GM12892 (cell line): ENCODE data around the gene TJP1. TPM values are rescaled to one million over a fixed set of nuclear protein-coding genes. Genes with fewer than 3 reads are reported as not detected.

Source experiments
- DNase-seq: peaks from one replicate; pipeline ENCODE4 v3.0.0; 2011; ENCODE audit not compliant: insufficient read length
- FAIRE-seq: peaks from 2 replicates; lab custom pipeline; 2011; peaks lifted over from hg19 to GRCh38; lab: Jason Lieb, UNC
- POLR2A ChIP-seq: IDR thresholded peaks from 2 replicates; pipeline ENCODE4 v1.6.1; 2011; ENCODE audit warnings: low read depth, low read length, control low read depth
- POLR2AphosphoS5 ChIP-seq: IDR thresholded peaks from 2 replicates; pipeline ENCODE4 v1.6.1; 2011; ENCODE audit warnings: low read depth, low read length, control low read depth
- TAF1 ChIP-seq: IDR thresholded peaks from 2 replicates; pipeline ENCODE4 v1.6.1; 2011; ENCODE audit warnings: low read depth, mild to moderate bottlenecking, control low read depth, low read length, borderline replicate concordance
- polyA plus RNA-seq: library from polyadenylated mRNA; unstranded; fragments of >200 nt; gene quantifications from one replicate; pipeline ENCODE4 v1.2.1, GENCODE V29; 2012; ENCODE audit warnings: missing spikeins, inconsistent platforms; ENCODE audit not compliant: missing spikeins

The TJP1 gene
- polyA plus RNA-seq = 0.06 TPM

DNA sequence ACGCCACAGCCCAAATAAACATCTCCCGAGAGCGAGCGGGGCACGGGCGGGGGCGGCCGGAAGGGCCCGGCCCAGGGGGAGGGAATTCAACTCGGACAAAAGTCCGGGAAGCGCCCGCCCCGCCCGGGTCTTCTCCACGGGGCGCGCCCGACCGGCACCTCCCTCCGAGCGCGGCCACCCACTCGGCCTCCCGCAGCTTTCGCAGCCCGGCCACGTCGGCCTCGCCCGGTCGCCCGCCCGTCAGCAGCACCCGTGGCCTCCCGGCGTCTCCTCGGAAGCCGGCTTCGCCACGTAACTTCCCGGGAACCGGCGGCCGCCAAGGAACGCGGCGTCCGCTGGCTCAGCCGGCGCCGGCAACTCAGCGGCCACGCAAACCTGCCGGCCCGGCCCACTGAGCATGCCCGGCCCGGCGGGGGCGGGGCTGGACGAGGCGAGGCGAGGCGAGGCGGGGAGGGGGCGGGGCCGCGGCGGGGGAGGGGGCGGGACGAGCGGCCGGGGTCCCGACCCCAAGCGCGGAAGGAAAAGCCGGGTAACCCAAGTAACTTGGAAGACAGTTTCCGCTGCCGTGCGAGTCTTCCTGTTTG lies at the start of gene TJP1:
TJP1 (minus strand) TSS at position 369 of the 584 bp plus-strand sequence. CDS start 440 bp downstream, outside the sequence.
- DNase-seq (no peak), FAIRE-seq (no peak)

DNA sequence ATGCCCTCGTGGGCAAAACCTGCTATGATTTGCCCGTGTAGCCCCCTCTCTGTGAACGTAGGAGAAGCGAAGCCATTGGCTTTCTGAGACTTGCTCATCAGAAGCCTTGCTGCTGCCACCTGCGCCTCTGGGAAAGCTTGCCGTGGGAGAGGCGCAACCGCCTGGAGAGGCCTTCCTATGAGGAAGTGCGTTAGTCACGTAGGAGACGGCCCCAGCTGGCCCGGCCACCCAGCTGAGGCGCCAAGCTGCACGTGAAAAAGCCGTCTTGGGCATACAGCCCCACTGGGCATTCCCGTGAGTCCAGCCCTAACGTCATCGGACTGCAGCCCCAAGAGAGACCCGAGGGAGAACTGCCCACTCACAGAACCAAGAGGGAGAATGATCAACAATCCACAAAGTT lies 49.1 kb upstream of the TJP1 start:
- FAIRE-seq (no peak), DNase-seq (no peak)
- TF ChIP-seq TAF1 = no peak
- no peak for TF ChIP-seq POLR2AphosphoS5
- no peak for TF ChIP-seq POLR2A

More for the DNA sequence above, at the start of gene TJP1:
- no peak for TF ChIP-seq POLR2AphosphoS5
- no peak for TF ChIP-seq TAF1
- no peak for TF ChIP-seq POLR2A

DNA sequence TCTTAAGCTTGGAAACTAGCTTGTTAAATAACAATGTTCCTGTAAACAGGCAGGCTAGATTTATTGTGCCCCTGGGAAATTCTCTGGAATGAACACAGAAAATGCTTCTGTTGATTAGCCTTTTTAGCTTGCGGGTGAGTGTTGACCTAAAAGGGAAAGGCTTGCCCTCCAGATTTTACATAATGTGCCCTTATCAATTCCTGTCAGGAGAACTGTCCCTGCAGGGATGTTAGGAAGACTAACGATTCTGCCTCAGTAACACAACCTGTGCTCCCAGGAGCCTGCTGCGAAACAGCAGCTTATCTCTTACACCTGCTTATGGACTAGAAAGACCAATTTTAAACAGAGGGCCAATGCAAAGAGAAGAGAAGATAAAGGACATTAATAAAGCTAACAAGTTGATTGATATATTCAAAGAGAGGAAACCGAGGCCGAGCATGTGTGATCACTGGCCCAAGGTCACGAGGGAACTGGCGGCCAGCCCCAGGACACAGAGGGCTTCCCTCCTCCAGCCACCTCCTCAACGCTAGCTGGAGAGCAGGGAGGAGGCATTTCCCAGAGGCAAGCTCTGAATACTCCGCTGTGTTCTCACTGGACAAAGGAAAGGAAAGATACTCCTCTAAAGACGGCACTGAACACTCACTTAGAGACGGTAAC lies 48.4 kb upstream of the TJP1 start:
- FAIRE-seq = no peak
- DNase-seq = no peak
- no peak for TF ChIP-seq POLR2A
- TF ChIP-seq TAF1 = no peak
- TF ChIP-seq POLR2AphosphoS5 = no peak

DNA sequence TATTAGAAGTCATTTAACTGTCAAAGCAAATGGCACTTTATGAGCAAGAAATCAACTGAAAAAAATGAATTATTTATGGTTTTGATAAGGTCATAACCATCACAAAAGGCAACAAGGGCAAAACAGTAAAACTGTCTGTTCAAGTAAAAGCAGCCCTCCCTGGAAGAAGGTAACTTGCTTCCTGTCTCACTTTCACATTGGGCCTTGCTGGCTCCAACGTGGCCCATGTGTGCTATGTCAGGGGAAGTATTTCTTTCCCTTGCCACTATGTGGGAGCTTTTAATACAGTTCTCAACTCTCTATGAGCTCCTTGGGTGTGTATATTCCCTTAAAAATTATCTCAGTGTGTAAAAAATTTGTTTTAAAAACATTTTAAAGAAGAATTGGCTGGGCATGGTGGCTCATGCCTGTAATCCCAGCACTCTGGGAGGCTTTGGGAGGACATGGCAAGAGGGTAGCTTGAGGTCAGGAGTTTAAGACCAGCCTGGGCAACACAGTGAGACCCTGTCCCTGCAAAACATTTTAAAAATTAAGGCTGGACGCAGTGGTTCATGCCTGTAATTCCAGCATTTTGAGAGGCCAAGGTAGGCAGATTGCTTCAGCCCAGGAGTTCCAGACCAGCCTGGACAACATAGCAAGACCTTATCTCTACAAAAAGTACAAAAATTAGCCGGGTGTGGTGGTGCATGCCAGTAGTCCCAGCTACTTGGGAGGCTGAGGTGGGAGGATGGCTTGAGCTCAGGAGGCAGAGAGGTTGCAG lies 45.2 kb upstream of the TJP1 start:
- no peak for FAIRE-seq
- TF ChIP-seq POLR2AphosphoS5 (no peak), TAF1 (no peak), POLR2A (no peak)
- no peak for DNase-seq

DNA sequence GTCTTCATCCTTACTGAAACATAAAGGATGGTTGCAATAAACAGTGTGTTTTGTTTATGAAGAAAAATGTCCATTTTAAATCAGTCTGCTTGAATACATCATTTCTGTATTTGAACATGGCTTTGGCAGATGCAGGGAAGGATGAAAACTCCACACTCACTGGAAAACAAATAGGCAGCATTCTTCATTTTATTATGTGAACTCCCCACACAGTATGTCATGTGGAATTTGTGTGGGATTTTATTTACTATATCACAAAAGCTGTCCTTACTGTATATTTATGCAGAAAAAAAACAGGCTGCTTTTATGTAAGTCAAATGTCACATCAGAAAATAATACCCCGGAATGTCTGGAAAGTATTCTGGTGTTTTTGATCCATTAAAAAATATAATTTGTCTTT lies 44.1 kb upstream of the TJP1 start:
- TF ChIP-seq POLR2AphosphoS5 (no peak), POLR2A (no peak), TAF1 (no peak)
- no peak for DNase-seq
- FAIRE-seq = no peak

DNA sequence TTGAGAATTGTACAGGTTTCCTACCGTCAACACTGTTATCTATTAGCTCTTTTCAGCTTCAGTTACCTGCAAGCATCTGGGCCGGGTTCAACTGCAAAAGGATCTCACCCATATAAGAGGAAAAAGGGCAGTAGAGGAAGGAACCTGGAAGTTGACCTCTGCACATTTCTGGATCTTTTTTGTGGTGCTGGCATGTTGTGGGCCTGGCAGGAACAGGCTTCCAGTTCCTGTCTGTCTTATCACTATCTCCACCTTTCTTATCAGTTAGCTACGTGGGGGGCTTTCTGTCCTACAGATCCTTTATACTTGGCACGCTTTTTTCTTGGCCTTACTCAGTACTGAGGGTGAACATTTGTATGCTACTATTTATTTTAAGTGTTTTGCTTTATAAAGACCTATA lies 42.2 kb upstream of the TJP1 start:
- DNase-seq = no peak
- TF ChIP-seq POLR2A (no peak), TAF1 (no peak), POLR2AphosphoS5 (no peak)
- no peak for FAIRE-seq

DNA sequence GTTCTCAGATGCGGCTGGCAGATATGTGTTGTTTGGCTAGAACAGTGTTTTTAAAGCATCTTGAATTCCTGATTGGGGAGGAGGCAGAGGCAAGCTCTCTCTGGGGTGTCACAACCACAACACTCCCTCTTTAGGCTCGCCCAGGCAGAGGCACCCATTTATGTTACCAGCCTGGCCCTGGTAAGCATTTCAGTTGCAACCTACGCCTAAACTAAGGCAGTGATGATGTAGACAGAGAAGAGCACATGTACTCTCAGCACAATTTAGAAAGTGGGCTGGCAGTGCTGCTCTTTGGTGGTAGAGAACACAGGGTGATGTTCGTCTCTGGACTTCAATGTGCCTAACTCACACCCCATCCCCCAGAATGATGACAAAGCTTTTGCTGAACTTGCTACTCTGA lies 41.2 kb upstream of the TJP1 start:
- no peak for TF ChIP-seq TAF1
- no peak for TF ChIP-seq POLR2A
- TF ChIP-seq POLR2AphosphoS5 = no peak
- no peak for FAIRE-seq

DNA sequence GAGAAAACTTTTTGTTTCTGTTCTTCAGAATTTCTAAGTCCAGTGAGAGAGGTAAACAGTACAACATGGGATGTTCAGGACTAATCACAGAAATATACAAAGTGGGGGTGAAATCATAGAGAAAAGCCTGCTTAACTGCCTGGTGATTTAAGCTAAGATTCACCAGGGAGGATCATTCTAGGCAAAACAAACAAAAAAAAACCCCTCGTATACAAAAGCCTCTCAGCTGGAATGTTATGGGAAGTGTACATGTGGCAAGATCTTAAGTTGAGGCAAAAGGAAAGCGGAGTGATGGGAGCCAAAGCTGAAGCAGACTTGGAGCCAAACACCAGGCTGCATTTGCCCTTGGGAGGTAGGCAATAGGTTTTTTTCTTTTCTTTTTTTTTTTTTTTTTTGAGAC lies 40.0 kb upstream of the TJP1 start:
- no peak for TF ChIP-seq POLR2AphosphoS5
- no peak for TF ChIP-seq POLR2A
- TF ChIP-seq TAF1 = no peak
- FAIRE-seq (no peak), DNase-seq (no peak)

More for the DNA sequence above, 41.2 kb upstream of the TJP1 start:
- DNase-seq = no peak

DNA sequence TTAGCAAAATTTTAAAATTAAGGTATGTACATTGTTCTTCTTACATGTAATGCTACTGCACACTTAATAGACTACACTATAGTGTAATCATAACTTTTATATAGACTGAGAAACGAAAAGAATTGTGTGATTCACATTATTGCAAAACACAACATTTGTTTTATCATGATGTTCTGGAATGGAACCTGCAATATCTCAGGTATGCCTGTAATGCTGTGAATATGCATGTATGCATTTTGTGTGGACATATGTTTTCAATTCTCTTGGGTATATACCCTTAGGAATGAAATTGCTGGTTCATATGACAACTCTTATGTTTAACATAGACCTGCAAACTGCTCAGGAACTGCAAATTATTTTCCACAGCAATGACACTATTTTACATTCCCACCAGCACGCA lies 38.6 kb upstream of the TJP1 start:
- FAIRE-seq (no peak), DNase-seq (no peak)
- TF ChIP-seq POLR2A (no peak), POLR2AphosphoS5 (no peak)

DNA sequence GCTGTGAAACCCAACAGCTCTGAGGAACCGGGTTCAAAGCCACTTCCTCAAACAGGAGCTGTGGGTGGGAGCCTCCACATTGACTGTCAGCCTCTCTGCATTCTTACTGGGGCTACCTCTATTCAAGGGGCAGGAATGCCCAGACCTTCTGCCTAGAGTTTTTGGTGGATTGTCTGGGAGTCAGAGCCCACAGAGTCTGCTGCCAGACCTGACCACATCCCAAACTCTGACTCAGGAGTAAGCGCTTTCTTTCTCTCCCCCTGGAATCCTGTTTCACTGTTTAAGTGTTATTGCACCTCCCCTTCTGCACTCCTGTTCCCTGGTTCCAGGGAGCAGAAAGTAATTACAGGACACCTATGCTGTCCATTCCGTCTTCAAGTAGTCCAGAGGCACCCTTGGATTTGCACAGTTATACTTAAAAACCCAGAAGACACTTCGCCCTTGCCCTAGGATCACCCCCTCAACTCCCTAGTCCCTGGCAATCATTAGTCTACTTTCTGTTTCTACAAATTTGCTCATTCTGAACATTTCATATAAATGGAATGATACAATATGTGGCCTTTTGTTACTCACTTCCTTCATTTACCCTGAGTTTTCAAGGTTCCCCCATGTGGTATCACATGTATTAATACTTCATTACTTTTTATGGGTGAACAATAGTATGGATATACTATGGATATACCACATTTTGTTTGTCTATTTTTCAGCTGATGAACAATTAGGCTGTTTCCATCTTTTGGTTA lies 37.9 kb upstream of the TJP1 start:
- no peak for TF ChIP-seq POLR2A
- TF ChIP-seq POLR2AphosphoS5 = no peak
- TF ChIP-seq TAF1 = no peak
- FAIRE-seq (no peak), DNase-seq (no peak)

DNA sequence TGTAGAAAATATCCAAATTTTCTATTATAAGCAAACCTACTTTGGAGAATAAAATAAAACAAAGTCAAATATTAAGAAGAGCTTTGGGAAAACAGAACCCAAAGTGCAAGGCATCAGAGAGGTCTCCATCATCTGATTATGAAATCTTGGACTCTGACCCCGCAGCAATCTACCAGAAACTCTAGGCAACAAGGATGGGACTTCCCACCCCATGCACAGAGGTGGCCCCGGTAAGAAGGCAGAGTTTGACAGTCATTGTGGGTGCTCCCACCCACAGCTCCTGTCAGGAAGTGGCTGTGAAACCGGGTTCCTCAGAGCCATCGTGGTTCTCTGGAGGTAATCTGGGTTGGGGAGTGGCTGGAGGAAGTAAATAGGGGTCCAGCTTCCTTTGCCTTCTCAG lies 37.0 kb upstream of the TJP1 start:
- TF ChIP-seq TAF1 = no peak
- no peak for TF ChIP-seq POLR2A
- TF ChIP-seq POLR2AphosphoS5 = no peak
- no peak for FAIRE-seq
- no peak for DNase-seq
